GM12873 (cell line): ENCODE results near the gene PPP2R1B.

Experiments used
- TF ChIP-seq, protein P1 (sequence below): IDR thresholded peaks from 2 replicates; pipeline ENCODE4 v1.5.1; 2012; ENCODE audit warnings: low read depth, mild to moderate bottlenecking, moderate library complexity, low read length, control low read depth; ENCODE audit not compliant: insufficient read depth; ENCODE audit errors: missing control alignments

The PPP2R1B gene

DNA sequence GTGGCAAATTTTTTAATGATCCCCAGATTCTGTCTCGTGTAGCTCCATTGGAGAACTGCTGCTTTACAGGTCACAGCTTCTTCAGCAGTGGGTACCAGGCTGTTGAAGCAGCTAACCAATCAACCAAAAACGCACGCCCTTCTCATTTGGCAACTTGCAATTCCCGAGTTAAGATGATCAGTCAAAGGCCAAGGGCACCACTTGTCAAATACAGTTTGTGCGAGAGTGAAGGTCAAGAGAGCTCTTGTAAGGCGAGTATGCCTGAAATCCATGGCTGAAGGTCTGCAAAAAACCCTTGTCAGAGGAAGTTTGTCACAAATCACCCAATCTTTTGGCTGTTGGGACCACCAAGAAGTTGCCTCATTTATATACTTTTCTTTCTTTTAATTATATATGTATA is 12.9 kb upstream of the PPP2R1B start:
- TF ChIP-seq, protein P1, sequence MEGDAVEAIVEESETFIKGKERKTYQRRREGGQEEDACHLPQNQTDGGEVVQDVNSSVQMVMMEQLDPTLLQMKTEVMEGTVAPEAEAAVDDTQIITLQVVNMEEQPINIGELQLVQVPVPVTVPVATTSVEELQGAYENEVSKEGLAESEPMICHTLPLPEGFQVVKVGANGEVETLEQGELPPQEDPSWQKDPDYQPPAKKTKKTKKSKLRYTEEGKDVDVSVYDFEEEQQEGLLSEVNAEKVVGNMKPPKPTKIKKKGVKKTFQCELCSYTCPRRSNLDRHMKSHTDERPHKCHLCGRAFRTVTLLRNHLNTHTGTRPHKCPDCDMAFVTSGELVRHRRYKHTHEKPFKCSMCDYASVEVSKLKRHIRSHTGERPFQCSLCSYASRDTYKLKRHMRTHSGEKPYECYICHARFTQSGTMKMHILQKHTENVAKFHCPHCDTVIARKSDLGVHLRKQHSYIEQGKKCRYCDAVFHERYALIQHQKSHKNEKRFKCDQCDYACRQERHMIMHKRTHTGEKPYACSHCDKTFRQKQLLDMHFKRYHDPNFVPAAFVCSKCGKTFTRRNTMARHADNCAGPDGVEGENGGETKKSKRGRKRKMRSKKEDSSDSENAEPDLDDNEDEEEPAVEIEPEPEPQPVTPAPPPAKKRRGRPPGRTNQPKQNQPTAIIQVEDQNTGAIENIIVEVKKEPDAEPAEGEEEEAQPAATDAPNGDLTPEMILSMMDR: no peak

DNA sequence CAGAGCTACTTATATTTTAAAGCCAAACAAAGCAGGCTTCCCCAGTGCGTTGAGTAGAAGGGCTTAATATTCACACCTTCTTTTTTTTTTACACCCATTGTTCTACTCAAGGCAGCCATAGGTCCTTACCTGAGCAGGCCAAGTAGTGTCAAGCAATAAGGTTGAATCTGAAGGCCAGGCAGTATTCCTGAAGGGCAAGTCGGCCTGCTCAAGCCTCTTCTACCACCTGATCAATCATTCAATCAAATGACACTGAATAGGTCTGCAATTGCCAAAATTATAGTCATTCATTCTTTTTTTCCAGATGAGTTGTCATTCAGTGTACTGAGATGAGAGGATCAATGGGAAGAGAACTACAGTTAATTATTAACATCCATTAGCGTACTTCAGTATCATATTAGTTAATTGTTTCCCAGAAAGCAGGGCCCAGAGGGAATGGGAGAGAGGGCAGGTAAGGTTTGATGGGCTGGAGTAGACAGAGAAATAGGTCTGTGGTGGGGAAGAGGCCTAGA is 11.9 kb upstream of the PPP2R1B start:
- TF ChIP-seq, protein P1: no peak

DNA sequence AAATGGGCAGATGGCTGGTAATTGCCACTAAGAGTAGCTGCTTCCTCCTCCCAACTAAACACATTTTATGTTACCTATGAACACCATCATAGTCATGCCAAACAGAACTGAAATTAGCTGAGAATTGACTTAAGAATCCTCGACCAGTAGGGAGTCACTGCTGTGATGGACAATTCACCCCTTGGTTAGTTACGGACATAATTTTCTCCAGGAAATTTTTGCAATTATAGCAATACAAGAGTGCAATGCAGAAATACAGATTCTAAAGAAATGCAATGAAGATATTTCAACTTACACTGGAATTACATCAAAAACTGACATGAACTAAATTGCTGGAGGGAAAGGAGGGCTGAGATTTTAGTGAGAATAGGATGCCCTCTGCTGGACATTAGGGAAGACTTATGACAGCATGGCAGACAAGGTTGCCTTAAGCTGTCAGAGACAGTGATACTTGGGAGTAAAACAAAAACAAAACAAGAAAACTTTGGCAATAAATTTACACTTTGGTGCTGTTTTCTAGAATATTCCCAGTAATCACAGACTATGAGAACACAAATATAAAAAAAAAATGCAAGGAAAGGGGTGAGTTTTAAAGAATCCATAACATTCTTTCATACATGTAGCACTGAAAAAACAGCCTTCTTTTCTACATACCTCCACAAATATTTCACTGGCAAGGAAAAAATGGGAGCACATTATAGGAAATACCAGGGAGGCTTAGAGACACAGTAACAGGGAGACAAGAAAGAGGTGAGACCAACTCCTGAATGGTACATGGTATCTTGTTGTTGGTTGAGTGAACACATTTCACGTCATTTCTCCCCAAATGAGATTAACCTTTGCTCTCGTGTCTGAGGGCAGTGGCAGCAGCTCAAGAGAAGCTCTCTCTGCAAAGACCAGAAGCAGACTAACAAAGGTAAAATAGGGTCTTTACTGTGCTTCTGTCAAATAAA is 11.2 kb upstream of the PPP2R1B start:
- TF ChIP-seq, protein P1: peak; percentile 68

DNA sequence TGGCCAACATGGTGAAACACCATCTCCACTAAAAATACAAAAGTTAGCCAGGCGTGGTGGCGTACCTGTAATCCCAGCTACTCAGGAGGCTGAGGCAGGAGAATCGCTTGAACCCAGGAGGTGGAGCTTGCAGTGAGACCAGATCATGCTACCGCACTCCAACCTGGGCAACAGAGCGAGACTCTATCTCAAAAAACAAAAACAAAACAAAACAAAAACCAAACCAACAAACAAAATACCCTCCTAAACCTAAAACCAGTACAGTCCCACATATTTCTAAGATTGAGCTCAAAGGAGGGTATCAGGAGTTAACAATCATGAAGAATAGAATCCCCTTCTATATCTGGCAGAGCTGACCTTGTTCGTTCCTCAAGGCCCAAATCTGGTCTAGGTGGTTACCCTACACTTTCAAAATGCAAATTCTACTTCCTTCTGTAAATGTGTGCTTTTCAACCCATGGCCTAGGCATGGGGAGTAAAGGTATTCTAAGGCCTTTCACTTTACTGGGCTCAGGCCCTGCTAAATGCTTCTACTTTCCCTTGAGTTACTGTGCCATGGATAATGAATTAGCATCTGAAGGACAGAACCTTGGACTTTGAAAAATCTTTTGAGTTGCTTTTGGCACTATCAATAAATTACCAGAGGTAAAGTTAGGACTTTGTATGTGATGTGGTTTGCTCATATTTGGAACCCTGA is 10.4 kb upstream of the PPP2R1B start:
- TF ChIP-seq, protein P1: no peak

DNA sequence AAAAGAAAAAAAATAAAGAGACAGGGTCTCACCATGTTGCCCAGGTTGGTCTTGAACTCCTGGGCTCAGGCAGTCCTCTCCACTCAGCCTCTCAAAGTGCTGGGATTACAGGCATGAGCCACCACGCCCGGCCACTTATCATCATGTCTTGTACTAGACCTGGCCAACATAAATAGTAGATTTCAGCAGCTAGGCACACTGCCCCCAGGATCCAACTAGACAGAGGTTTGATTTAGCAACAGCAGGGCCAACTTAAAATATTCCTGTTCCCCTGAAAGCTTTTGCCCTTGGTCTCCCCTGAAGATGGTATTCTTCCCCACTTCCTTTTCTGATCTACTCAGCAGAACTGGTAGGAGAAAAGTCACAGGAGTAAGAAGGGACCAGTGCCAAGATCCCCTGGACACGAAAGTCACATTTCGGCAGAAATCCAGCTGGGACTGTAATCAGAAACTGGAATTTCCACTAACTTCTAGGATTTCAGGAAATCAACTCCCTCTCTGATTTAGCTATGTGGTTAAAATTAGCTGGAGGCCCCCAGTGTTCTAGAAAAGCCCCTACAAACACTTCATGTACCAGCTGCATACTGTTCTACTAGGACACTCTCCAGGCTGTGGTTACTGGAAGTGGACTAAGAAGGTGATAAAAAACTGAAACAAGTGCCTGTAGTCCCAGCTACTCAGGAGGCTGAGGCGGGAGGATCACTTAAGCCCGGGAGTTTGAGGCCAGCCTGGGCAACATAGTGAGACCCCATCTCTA is 8.9 kb upstream of the PPP2R1B start:
- TF ChIP-seq, protein P1: no peak

DNA sequence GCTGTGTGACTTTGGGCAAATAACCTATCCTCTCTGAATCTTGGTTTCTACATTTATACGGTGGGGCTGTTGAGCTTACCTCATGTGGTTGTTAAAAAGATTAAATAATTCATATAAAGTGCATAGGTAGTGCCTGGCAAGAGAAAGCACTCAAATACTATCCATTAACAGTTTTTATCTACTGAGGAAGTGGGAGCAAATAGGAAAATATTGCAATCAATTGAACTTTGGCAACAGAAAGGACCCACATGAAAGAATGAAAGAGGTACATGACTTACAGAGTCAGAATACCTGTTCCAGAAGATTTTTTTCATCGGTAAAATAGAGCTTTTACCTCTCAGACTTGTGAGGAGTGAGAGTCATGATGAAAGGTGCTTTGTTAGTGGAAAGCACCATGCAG is 6.3 kb upstream of the PPP2R1B start:
- TF ChIP-seq, protein P1: no peak
